HG03045 (cell line): ENCODE measurements around the gene SPANXB1.
"Not testable (repeated sequence)": the region's sequence is repeated elsewhere in the genome, so short reads cannot be mapped to it uniquely, and the experiment has no call there.

Experiments used
- ATAC-seq: cut with Tn5 transposase; IDR thresholded peaks from one replicate; pipeline ENCODE4 v1.9.1; 2021; ENCODE audit warnings: mild to moderate bottlenecking, moderate library complexity; ENCODE audit not compliant: unreplicated experiment

Gene SPANXB1, protein sequence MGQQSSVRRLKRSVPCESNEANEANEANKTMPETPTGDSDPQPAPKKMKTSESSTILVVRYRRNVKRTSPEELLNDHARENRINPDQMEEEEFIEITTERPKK

DNA sequence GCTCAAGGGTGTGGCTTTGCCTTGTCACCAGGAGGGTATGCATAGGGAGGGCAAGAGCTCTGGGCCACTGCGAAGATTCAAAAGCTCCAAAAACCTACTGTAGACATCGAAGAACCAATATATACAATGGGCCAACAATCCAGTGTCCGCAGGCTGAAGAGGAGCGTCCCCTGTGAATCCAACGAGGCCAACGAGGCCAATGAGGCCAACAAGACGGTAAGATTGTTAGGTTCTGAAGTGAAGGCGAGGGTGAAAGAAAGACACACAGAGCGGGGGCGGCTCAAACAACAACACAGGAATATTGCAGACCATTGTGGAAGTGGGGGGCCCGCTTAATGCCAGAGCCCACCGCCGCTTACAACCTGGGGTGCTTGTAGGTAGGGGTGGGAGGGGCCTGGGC is at the start of gene SPANXB1:
TSS of gene SPANXB1 (plus strand) at position 27 of the 400 bp plus-strand sequence. CDS start at position 127, 100 bp downstream.
- ATAC-seq: not testable (repeated sequence)

DNA sequence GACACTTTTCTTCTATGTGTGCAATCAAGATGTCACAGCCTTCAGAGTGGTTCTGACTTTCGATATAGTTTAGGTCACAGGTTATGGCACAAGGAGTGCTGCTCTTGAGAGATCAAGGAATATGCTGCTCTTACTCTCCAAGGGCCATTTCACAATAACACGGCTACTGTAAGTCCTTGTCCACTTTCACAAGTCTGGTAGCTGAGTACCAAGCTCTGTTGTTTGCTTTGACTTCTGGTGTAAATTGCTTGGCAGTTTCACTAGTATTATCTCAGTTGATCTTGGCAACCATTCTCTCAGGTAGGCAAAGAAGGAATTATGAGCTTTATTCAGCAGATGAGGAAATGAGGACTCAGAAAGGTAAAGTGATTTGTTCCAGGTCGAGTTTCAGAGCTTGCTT is 35.4 kb upstream of the SPANXB1 start:
- no peak for ATAC-seq

DNA sequence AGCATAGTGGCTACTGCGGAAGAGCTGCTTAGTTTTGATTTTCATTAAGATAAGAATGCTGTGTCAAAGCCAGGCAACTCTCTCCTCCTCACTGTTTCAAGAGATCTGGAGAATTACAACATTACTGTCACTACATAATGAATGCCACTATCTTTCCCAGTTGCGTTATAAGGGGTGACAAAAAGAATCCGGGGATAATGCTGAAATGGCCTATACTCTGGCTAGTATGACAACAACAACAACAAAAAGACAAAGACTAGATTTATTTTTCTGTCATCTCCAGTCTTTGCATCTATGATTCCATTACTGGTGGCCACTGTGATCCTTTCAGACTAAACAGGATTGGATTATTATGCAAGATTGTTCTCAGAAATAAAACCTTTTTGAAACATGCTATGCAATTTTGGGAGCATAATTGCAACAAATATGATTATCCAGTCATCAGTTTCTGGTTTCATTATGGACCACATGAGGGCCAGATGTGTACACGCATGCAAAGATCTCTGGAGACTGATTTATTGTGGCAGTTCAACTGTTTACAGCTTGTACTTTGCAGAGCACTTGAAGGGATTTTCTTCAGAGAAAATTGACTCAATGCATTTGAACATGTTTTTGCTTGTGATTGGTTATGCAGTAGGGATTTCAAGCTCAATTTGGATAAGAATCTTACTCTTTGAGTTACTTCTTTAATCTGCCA is 31.1 kb upstream of the SPANXB1 start:
- no peak for ATAC-seq

DNA sequence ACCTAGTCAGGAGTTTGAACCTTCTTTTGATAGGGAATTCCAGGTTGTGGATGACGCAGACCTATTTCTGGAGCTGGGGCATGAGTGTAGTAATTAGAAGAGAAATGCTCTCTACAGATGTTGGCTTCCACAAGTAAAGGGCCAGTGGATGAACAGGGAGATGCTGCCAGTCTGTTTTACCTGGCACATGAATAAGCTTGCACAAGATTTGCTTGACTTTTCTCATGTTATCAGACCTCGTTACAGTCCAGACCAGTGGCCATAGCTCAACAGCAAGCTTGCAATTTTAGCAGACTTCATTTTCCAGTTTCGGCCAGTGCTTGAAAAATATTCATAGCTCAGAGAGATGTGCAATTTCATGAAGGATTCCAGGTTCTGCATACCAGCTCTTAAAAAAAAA is 26.9 kb upstream of the SPANXB1 start:
- no peak for ATAC-seq

DNA sequence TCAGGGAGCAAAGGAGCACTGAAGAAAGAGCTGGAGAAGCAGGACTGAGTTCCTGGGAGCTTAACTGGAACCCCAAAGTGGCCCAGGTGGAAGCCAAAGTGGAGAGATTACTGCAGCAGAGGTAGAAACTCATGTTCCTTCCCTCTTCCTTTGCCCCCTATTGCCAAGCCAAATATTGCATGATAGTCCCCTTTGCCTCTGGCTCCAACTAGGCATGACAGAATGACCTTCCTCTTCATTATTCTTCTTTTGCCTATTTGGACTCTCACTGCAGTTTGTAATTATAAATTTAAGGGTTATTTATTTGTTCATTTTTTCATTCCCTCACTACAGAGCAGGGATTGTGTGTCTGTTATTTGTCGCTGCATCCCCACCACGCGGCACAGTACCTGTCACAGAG is 22.1 kb upstream of the SPANXB1 start:
- no peak for ATAC-seq

DNA sequence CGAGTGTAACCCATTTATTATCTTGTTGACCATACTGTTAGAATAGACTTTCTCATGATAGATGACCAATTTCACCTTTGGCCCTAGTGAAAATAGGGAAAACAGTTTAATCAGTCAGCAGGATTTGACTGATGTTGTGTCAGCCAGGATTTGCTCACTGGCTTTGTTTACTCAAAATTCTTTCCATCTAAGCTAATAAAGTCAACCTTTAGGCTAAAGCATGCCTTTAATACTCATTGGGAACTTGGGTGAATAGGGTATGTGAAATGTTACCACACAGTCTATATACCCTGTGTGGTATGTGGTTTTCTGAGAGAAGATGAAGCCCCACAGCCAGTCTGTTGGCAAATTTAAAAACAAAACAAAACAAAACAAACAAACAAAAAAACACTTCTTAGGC is 18.7 kb upstream of the SPANXB1 start:
- ATAC-seq: no peak

DNA sequence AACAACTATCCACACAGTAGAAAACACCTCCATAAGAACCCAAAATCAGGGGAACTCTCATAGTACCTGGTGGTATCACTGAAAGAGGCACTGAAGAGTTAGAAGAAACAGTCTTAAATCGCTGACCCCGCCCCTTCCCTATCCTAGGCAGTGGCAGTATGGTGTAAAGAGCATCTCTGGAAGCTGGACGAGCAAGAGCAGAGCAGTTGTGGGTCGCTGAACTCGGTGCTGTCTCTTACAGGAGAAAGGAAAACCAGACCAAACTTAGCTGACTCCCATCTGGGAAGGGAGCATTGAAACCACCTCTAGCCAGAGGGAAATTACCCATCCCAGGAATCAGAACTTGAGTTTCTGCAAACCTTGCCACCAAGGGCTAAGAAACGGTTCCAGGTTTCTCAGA is 2.8 kb downstream of the SPANXB1 start:
- ATAC-seq: not testable (repeated sequence)

DNA sequence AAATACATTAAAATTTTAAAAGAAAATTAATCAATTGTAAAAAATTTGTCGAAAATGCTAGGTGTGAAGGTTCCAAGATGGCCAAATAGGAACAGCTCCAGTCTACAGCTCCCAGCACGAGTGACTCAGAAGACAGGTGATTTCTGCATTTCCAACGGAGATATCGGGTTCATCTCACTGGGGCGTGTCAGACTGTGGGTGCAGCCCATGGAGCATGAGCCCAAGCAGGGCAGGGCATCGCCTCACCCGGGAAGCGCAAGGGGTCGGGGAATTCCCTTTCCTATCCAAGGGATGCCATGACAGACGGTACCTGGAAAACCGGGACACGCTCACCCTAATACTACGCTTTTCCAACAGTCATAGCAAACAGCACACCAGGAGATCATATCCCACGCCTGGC is 41.9 kb downstream of the SPANXB1 start:
- not testable (repeated sequence) for ATAC-seq

DNA sequence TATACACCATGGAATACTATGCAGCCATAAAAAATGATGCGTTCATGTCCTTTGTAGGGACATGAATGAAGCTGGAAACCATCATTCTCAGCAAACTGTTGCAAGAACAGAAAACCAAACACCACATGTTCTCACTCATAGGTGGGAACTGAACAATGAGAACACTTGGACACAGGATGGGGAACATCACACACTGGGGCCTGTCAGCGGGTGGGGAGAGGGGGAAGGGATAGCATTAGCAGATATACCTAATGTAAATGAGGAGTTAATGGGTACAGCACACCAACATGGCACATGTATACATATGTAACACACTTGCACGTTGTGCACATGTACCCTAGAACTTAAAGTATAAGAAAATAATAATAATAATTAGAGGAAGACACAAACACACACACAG is 47.5 kb downstream of the SPANXB1 start:
- ATAC-seq: not testable (repeated sequence)

DNA sequence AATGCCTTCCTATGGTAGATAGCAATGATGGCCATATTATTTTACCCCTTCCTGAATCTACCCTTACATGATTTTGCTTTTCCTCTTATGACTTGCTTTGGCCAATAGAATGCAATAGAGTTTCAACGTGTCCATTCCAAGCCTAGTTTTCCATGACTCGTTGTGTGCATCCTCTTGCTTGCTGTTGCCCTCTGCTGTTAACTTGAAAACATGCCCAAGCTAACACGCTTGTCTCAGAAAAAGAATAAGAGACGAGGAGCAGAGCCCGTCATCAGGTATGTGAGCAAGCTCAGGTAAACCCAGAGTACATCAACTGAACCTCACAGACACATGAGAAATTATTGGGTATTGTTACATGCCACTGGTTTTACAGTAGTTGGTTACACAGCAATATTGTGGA is 49.7 kb downstream of the SPANXB1 start:
- not testable (repeated sequence) for ATAC-seq
